HEK293 (cell line): Measurements from ENCODE around the gene NAA25.

Experiments
- CTCF ChIA-PET: fragments of 350-600 bp; formaldehyde crosslinking; extraction: SDS; loops from one replicate; lab custom pipeline; 2021; ENCODE audit warnings: antibody characterized with exemption; lab: Yijun Ruan, JAX
- POLR2A ChIA-PET: fragments of 300-600 bp; formaldehyde crosslinking; extraction: SDS; loops from one replicate; lab custom pipeline; 2020; ENCODE audit warnings: antibody characterized with exemption, inconsistent platforms; lab: Yijun Ruan, JAX
- H3K27ac ChIP-seq: fragments of 200-500 bp; sonication (Bioruptor generic); 2 replicates; pipeline ENCODE4 v1.5.1; 2014; ENCODE audit warnings: low read depth, low read length, control low read depth, inconsistent platforms; ENCODE audit errors: extremely low read depth
- H3K36me3 ChIP-seq, 2 experiments: fragments of 200-500 bp in 1 of 2; sonication (Bioruptor generic) in 1 of 2; 1 replicate in 1 of 2; 2 replicates in 1 of 2; pipeline ENCODE4 v1.5.1; 2014 to 2017; ENCODE audit warnings: inconsistent platforms in 2 of 2, low read length in 2 of 2; ENCODE audit not compliant: control insufficient read depth in 2 of 2, insufficient read depth in 1 of 2
- H3K4me1 ChIP-seq: fragments of 200-500 bp; sonication (Bioruptor generic); 2 replicates; pipeline ENCODE4 v1.5.1; 2014; ENCODE audit warnings: mild to moderate bottlenecking, low read length, inconsistent platforms; ENCODE audit not compliant: control insufficient read depth, insufficient read depth
- H3K4me3 ChIP-seq: 2 replicates; pipeline ENCODE4 v1.5.1; 2011; ENCODE audit warnings: low read depth, mild to moderate bottlenecking, control low read depth, low read length, moderate library complexity
- H3K9me3 ChIP-seq: fragments of 200-500 bp; sonication (Bioruptor generic); 2 replicates; pipeline ENCODE4 v1.5.1; 2014; ENCODE audit warnings: low read depth, low read length, inconsistent platforms; ENCODE audit not compliant: control insufficient read depth, insufficient read depth
- KLF8 ChIP-seq: fragments of 450-650 bp; formaldehyde crosslinking; IDR thresholded peaks from 2 replicates; pipeline ENCODE4 v1.5.1; 2016; ENCODE audit warnings: missing biosample characterization, missing genetic modification characterization
- ZNF133 ChIP-seq: fragments of 450-650 bp; formaldehyde crosslinking; IDR thresholded peaks from 2 replicates; pipeline ENCODE4 v1.5.1; 2016; ENCODE audit warnings: missing biosample characterization, missing genetic modification characterization
- ZNF558 ChIP-seq: fragments of 450-650 bp; formaldehyde crosslinking; IDR thresholded peaks from 2 replicates; pipeline ENCODE4 v1.5.1; 2016; ENCODE audit warnings: missing biosample characterization, missing genetic modification characterization

The NAA25 gene

DNA sequence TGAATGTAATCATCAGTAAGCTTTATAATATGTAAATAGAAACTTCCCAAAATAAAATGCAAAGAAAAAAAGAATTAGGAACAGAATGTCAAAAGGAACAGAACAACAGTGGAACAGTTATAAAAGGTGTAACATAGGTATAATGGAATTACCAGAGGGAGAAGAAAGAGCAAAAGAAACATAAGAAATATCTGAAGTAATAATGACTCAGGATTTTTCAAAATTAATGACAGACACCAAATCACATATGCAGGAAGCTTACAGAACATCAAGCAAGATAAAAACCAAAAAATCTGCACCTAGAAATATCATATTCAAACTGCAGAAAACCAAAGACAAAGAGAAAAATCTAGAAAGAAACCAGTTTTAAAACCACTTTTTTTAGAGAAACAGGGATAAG lies 131.7 kb downstream of the NAA25 start:
- ChIA-PET POLR2A (no interaction called here), CTCF (interaction anchor here (0.7 to 1.5 kb wide), 2 partner anchors 9 to 73 kb away, joined by 3 read pairs; no protein-coding TSS in a partner anchor)
- Histone ChIP-seq H3K36me3 (no peaks in the 10 kb centered on the region), H3K4me3 (no peak overlapping the region), H3K9me3 (no peaks in the 10 kb centered on the region), H3K4me1 (0 out of 2 replicates have a peak, but pooled peaks cover 2% of the 10 kb centered on the region), H3K27ac (no peak overlapping the region)
- TF ChIP-seq ZNF558: peak; percentile 79
- TF ChIP-seq KLF8: no peak
- TF ChIP-seq ZNF133 (tag by site-specific recombination): peak; percentile 98
- TF ChIP-seq, all 188 proteins: peak for 2
